Right atrium auricular region (tissue), 2 donors: ENCODE data around the gene GPR107. TPM values are rescaled to one million over a fixed set of nuclear protein-coding genes. Genes with fewer than 3 reads are reported as not detected.

Experiments used
- DNase-seq: peaks from one replicate; pipeline ENCODE4 v3.0.0-alpha.2; 2019; ENCODE audit warnings: low spot score
- H3K27ac ChIP-seq, 2 donors: fragments of 200-600 bp; sonication (generic); 1 replicate in 1 of 2; 2 replicates in 1 of 2; pipeline ENCODE4 v1.5.1; 2016 to 2019
- H3K27me3 ChIP-seq, 2 donors: fragments of 200-600 bp; sonication (generic); one replicate each; pipeline versions ENCODE4 v1.5.1 to v1.6.0; 2017 to 2019
- H3K36me3 ChIP-seq: fragments of 200-600 bp; sonication (generic); one replicate; pipeline ENCODE4 v1.5.1; 2016
- H3K4me1 ChIP-seq, 2 donors: fragments of 200-600 bp; sonication (generic); one replicate each; pipeline versions ENCODE4 v1.5.1 to v1.6.0; 2017 to 2019
- H3K4me3 ChIP-seq, 2 donors: fragments of 200-600 bp; sonication (generic); 1 replicate in 1 of 2; 2 replicates in 1 of 2; pipeline ENCODE4 v1.5.1; 2017 to 2019; ENCODE audit warnings: mild to moderate bottlenecking in 1 of 2, moderate library complexity in 1 of 2
- H3K9me3 ChIP-seq, 2 donors: fragments of 200-600 bp; sonication (generic); one replicate each; pipeline ENCODE4 v1.5.1; 2019
- CTCF ChIP-seq, 2 donors: fragments of 200-600 bp; sonication (generic); IDR thresholded peaks; one replicate each; pipeline ENCODE4 v1.5.1; 2019; ENCODE audit warnings: antibody characterized with exemption in 2 of 2
- total RNA-seq, 2 donors: library from RNA; depleted of rRNA; stranded (reverse); fragments of >200 nt; gene quantifications; one replicate each; pipeline ENCODE4 v1.1.0, GENCODE V29; 2016

Gene GPR107
- total RNA-seq, 2 donors from 2014 or later, result 16.2 to 16.9 TPM

GRCh38 chr9:130026583-130027340 is 26.9 kb upstream of the GPR107 start:
- Histone ChIP-seq H3K27me3 (no peaks in the 10 kb centered on the region), H3K9me3 (no peaks in the 10 kb centered on the region), H3K36me3 (no peaks in the 10 kb centered on the region), H3K4me3 (no peak overlapping the region), H3K27ac (no peak overlapping the region), H3K4me1 (peaks cover 0 to 31% of the 10 kb centered on the region in 2 donors)
- TF ChIP-seq CTCF (IDR thresholded peaks at IDR 0.05), result no peak
- no peak for DNase-seq

- Histone ChIP-seq H3K4me3 (no peak overlapping the region), H3K36me3 (no peaks in the 10 kb centered on the region), H3K27ac (no peak overlapping the region), H3K27me3 (no peaks in the 10 kb centered on the region), H3K9me3 (no peaks in the 10 kb centered on the region), H3K4me1 (peaks cover 0 to 33% of the 10 kb centered on the region in 2 donors)
- no peak for DNase-seq
- no peak for TF ChIP-seq CTCF (IDR thresholded peaks at IDR 0.05)
Measured at GRCh38 chr9:130027533-130028365, 26.0 kb upstream of the GPR107 start.

- Histone ChIP-seq H3K4me3 (no peak overlapping the region), H3K27me3 (no peaks in the 10 kb centered on the region), H3K27ac (no peak overlapping the region), H3K4me1 (peaks cover 0 to 35% of the 10 kb centered on the region in 2 donors), H3K9me3 (no peaks in the 10 kb centered on the region), H3K36me3 (no peaks in the 10 kb centered on the region)
- no peak for TF ChIP-seq CTCF (IDR thresholded peaks at IDR 0.05)
- no peak for DNase-seq
Measured at GRCh38 chr9:130028493-130029222, 25.0 kb upstream of the GPR107 start.

- no peak for TF ChIP-seq CTCF (IDR thresholded peaks at IDR 0.05)
- Histone ChIP-seq H3K36me3 (no peaks in the 10 kb centered on the region), H3K27ac (no peak overlapping the region), H3K4me3 (no peak overlapping the region), H3K27me3 (no peaks in the 10 kb centered on the region), H3K4me1 (peaks cover 0 to 35% of the 10 kb centered on the region in 2 donors), H3K9me3 (no peaks in the 10 kb centered on the region)
- no peak for DNase-seq
Measured at GRCh38 chr9:130029223-130029973, 24.3 kb upstream of the GPR107 start.

GRCh38 chr9:130030651-130031127 is 23.0 kb upstream of the GPR107 start:
- Histone ChIP-seq H3K27ac (no peak overlapping the region), H3K9me3 (no peaks in the 10 kb centered on the region), H3K4me3 (no peak overlapping the region), H3K4me1 (peaks cover 0 to 44% of the 10 kb centered on the region in 2 donors), H3K27me3 (no peaks in the 10 kb centered on the region), H3K36me3 (no peaks in the 10 kb centered on the region)
- TF ChIP-seq CTCF (IDR thresholded peaks at IDR 0.05), result no peak
- no peak for DNase-seq
